Neutrophil (primary cell): ENCODE data around the gene RNU5B-1.

ENCODE experiments used
- H3K27ac ChIP-seq: fragments of 200-600 bp; sonication (generic); 2 replicates; pipeline ENCODE4 v1.5.1; 2016; ENCODE audit warnings: mild to moderate bottlenecking, moderate library complexity
- H3K27me3 ChIP-seq: fragments of 200-600 bp; sonication (generic); 2 replicates; pipeline ENCODE4 v1.6.0; 2016; ENCODE audit warnings: mild to moderate bottlenecking
- H3K36me3 ChIP-seq: fragments of 200-600 bp; sonication (generic); 2 replicates; pipeline ENCODE4 v1.5.1; 2017
- H3K4me1 ChIP-seq, 2 experiments: fragments of 200-600 bp in 1 of 2; sonication (generic) in 1 of 2; 1 replicate in 1 of 2; 2 replicates in 1 of 2; pipeline versions ENCODE4 v1.5.1 to v1.6.1; 2013 to 2016; ENCODE audit warnings: low read depth in 1 of 2, low read length in 1 of 2, mild to moderate bottlenecking in 1 of 2, moderate library complexity in 1 of 2; ENCODE audit not compliant: control insufficient read depth in 1 of 2, insufficient read depth in 1 of 2
- H3K4me3 ChIP-seq, 2 experiments: fragments of 200-600 bp in 1 of 2; sonication (generic) in 1 of 2; 1 replicate in 1 of 2; 2 replicates in 1 of 2; pipeline ENCODE4 v1.5.1; 2013 to 2016; ENCODE audit warnings: low read depth in 1 of 2, low read length in 1 of 2, mild to moderate bottlenecking in 1 of 2, moderate library complexity in 1 of 2
- H3K9me3 ChIP-seq: fragments of 200-600 bp; sonication (generic); 2 replicates; pipeline ENCODE4 v1.5.1; 2016
- CTCF ChIP-seq: fragments of 200-600 bp; sonication (generic); IDR thresholded peaks from 2 replicates; pipeline ENCODE4 v1.5.1; 2016; ENCODE audit warnings: antibody characterized with exemption

The RNU5B-1 gene

GRCh38 chr15:65304381-65305149 lies at the start of gene RNU5B-1:
Gene RNU5B-1, plus strand, starts transcription at chr15:65304677.
- Histone ChIP-seq H3K27ac (peak within 1 kb of the TSS; percentile 79), H3K9me3 (no peaks in the 10 kb centered on the region), H3K27me3 (no peaks in the 10 kb centered on the region), H3K4me3 (peak within 1 kb of the TSS; percentile 62 to 66), H3K36me3 (no peaks in the 10 kb centered on the region), H3K4me1 (peaks cover 24 to 26% of the 10 kb centered on the region in 2 experiments)
- peak; percentile 72 for TF ChIP-seq CTCF

GRCh38 chr15:65254758-65255157 lies 49.7 kb upstream of the RNU5B-1 start:
- H3K4me3 ChIP-seq, result no peak overlapping the region
- H3K36me3 ChIP-seq, result peaks cover 61% of the 10 kb centered on the region
- peak overlapping the region; percentile 3 for H3K27ac ChIP-seq
- no peak for TF ChIP-seq CTCF
- no peaks in the 10 kb centered on the region for H3K4me1 ChIP-seq
- no peaks in the 10 kb centered on the region for H3K27me3 ChIP-seq
- H3K9me3 ChIP-seq, result no peaks in the 10 kb centered on the region

- H3K27me3 ChIP-seq, result no peaks in the 10 kb centered on the region
- H3K27ac ChIP-seq, result no peak overlapping the region
- no peak overlapping the region for H3K4me3 ChIP-seq
Measured at GRCh38 chr15:65255486-65256140, 48.9 kb upstream of the RNU5B-1 start.

GRCh38 chr15:65258375-65259262 lies 45.9 kb upstream of the RNU5B-1 start:
- Histone ChIP-seq H3K36me3 (peaks cover 82% of the 10 kb centered on the region), H3K4me1 (no peaks in the 10 kb centered on the region), H3K27me3 (no peaks in the 10 kb centered on the region), H3K9me3 (no peaks in the 10 kb centered on the region), H3K4me3 (no peak overlapping the region), H3K27ac (no peak overlapping the region)
- no peak for TF ChIP-seq CTCF

More at GRCh38 chr15:65255486-65256140, 48.9 kb upstream of the RNU5B-1 start:
- H3K36me3 ChIP-seq, result peaks cover 64% of the 10 kb centered on the region
- no peaks in the 10 kb centered on the region for H3K4me1 ChIP-seq
- no peaks in the 10 kb centered on the region for H3K9me3 ChIP-seq
- TF ChIP-seq CTCF, result no peak

GRCh38 chr15:65259367-65259797 lies 45.1 kb upstream of the RNU5B-1 start:
- Histone ChIP-seq H3K27me3 (no peaks in the 10 kb centered on the region), H3K9me3 (no peaks in the 10 kb centered on the region), H3K4me3 (no peak overlapping the region), H3K4me1 (no peaks in the 10 kb centered on the region), H3K27ac (no peak overlapping the region), H3K36me3 (peaks cover 83% of the 10 kb centered on the region)
- TF ChIP-seq CTCF, result no peak
